ENCODE measurements around the gene RPS8.
"Not testable (repeated sequence)": the region's sequence is repeated elsewhere in the genome, so short reads cannot be mapped to it uniquely, and the experiment has no call there.

Gene RPS8

DNA sequence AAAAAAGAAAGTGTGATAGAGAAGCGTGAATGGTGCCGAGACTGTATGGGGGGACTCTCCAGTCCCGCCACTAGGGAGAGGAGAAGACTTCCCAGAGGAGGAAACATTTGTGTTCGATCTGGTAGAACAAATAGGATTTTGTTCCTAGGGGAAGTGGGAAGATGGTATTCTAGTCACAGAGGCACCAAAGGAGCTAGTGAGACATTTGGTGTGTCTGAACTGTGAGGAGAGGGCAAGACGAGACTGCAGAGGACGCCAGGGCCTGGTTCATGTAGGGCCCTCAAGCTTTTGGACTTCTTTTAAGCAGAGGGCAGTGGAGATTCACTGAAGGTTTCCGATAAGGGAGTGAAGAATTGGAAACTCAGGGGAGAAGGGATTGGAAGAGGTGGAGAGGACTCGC lies 35.9 kb downstream of the RPS8 start:
- 0 out of 2 replicates have a peak, but pooled peaks cover 4% of the 10 kb centered on the region for H3K27me3 ChIP-seq (replicated peaks; ENCODE audit: insufficient read depth, low read length)
- H3K9ac ChIP-seq (ENCODE audit: low read length) = no peak overlapping the region
- H3K4me2 ChIP-seq (ENCODE audit: low read depth, low read length) = no peak overlapping the region
- H3K4me1 ChIP-seq (ENCODE audit: low read length) = peaks cover 19% of the 10 kb centered on the region
- no peaks in the 10 kb centered on the region for H3K79me2 ChIP-seq (ENCODE audit: low read length)
- no peaks in the 10 kb centered on the region for H3K36me3 ChIP-seq (replicated peaks; ENCODE audit: insufficient read depth, low read length)
- no peak overlapping the region for H2AFZ ChIP-seq (ENCODE audit: low read length)
- no peak for DNase-seq
- peaks cover 11% of the 10 kb centered on the region; the same call in 1 of the 2 replicates for H3F3A ChIP-seq (ENCODE audit: insufficient read depth, low read length)
- H3K9me2 ChIP-seq (replicated peaks; ENCODE audit: insufficient read depth, low read length) = no peaks in the 10 kb centered on the region
- H3K9me3 ChIP-seq (replicated peaks; ENCODE audit: insufficient read depth, low read length) = no peaks in the 10 kb centered on the region
- H3K4me3 ChIP-seq (ENCODE audit: low read length) = no peak overlapping the region
- H3K27ac ChIP-seq (ENCODE audit: low read length) = no peak overlapping the region
- H4K20me1 ChIP-seq (ENCODE audit: insufficient read depth, low read length) = no peaks in the 10 kb centered on the region
- no peak for TF ChIP-seq EZH2 (optimal IDR thresholded peaks at IDR 0.05; ENCODE audit: low read depth, low read length)
- TF ChIP-seq EZH2phosphoT487 (IDR thresholded peaks at IDR 0.05; ENCODE audit: low read length) = no peak
- TF ChIP-seq, protein P1, sequence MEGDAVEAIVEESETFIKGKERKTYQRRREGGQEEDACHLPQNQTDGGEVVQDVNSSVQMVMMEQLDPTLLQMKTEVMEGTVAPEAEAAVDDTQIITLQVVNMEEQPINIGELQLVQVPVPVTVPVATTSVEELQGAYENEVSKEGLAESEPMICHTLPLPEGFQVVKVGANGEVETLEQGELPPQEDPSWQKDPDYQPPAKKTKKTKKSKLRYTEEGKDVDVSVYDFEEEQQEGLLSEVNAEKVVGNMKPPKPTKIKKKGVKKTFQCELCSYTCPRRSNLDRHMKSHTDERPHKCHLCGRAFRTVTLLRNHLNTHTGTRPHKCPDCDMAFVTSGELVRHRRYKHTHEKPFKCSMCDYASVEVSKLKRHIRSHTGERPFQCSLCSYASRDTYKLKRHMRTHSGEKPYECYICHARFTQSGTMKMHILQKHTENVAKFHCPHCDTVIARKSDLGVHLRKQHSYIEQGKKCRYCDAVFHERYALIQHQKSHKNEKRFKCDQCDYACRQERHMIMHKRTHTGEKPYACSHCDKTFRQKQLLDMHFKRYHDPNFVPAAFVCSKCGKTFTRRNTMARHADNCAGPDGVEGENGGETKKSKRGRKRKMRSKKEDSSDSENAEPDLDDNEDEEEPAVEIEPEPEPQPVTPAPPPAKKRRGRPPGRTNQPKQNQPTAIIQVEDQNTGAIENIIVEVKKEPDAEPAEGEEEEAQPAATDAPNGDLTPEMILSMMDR (IDR thresholded peaks at IDR 0.05; ENCODE audit: low read length) = no peak

DNA sequence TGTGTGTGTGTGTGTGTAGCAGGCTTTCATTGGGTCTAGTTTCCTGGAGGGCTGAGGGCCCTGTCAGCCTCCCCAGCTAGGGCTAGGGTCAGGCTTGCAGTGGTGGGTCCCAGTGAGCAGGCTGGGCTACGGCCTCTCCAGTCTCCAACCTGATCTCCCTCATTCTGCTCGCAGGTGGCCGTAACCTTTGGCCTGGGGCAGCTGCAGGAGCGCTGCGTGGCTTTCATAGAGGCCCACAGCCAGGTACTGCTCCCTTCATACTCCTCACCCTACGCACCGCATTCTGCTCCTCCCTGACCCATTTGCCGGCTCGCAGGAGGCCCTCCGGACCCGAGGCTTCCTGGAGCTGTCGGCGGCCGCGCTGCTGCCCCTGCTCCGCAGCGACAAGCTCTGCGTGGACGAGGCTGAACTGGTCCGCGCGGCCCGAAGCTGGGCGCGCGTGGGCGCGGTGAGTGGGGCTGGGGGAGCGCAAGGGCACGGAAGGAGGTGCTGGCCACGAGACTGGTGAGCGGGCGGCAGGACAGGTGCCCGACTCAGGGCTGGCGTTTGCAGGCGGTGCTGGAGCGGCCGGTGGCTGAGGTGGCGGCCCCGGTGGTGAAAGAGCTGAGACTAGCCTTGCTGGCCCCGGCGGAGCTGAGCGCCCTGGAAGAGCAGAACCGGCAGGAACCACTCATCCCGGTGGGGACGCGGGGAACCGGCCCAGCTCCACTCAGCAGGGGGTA lies 37.6 kb downstream of the RPS8 start:
- no peak overlapping the region for H3K27ac ChIP-seq (ENCODE audit: low read length)
- peak overlapping the region; percentile 76 for H2AFZ ChIP-seq (ENCODE audit: low read length)
- H3F3A ChIP-seq (ENCODE audit: insufficient read depth, low read length) = peaks cover 11% of the 10 kb centered on the region
- no peak overlapping the region for H3K9ac ChIP-seq (ENCODE audit: low read length)
- H3K9me2 ChIP-seq (replicated peaks; ENCODE audit: insufficient read depth, low read length) = no peaks in the 10 kb centered on the region
- peak overlapping the region; percentile 65 for H3K4me3 ChIP-seq (ENCODE audit: low read length)
- no peaks in the 10 kb centered on the region for H3K36me3 ChIP-seq (replicated peaks; ENCODE audit: insufficient read depth, low read length)
- peak overlapping the region; percentile 56 for H3K4me2 ChIP-seq (ENCODE audit: low read depth, low read length)
- no peaks in the 10 kb centered on the region for H4K20me1 ChIP-seq (ENCODE audit: insufficient read depth, low read length)
- H3K27me3 ChIP-seq (replicated peaks; ENCODE audit: insufficient read depth, low read length) = peaks cover 9% of the 10 kb centered on the region; the same call in 1 of the 2 replicates
- no peaks in the 10 kb centered on the region for H3K9me3 ChIP-seq (replicated peaks; ENCODE audit: insufficient read depth, low read length)
- peaks cover 19% of the 10 kb centered on the region for H3K4me1 ChIP-seq (ENCODE audit: low read length)
- no peak for DNase-seq
- no peaks in the 10 kb centered on the region for H3K79me2 ChIP-seq (ENCODE audit: low read length)
- TF ChIP-seq EZH2 (optimal IDR thresholded peaks at IDR 0.05; ENCODE audit: low read depth, low read length) (no peak), EZH2phosphoT487 (IDR thresholded peaks at IDR 0.05; ENCODE audit: low read length) (no peak)
- TF ChIP-seq, protein P1 (IDR thresholded peaks at IDR 0.05; ENCODE audit: low read length) = no peak

DNA sequence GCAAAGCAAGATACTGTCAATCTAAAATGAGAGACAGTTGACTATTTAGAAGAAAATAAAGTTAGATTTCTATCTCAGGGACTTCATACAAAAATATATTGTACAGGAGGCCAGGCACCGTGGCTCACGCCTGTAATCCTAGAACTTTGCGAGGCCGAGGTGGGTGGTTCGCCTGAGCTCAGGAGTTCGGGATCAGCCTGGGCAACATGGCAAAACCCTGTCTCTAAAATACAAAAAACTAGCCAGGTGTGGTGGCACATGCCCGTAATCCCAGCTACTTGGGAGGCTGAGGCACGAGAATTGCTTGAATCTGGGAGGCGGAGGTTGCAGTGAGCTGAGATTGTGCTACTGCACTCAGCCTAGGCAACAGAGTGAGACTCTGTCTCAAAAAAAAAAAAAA lies 40.6 kb downstream of the RPS8 start:
- not testable (repeated sequence) for H3K27me3 ChIP-seq (replicated peaks; ENCODE audit: insufficient read depth, low read length); H3K27ac ChIP-seq (ENCODE audit: low read length); H3K9ac ChIP-seq (ENCODE audit: low read length); H2AFZ ChIP-seq (ENCODE audit: low read length); H3K4me2 ChIP-seq (ENCODE audit: low read depth, low read length); H4K20me1 ChIP-seq (ENCODE audit: insufficient read depth, low read length); H3K79me2 ChIP-seq (ENCODE audit: low read length); DNase-seq; H3K9me3 ChIP-seq (replicated peaks; ENCODE audit: insufficient read depth, low read length); H3K4me3 ChIP-seq (ENCODE audit: low read length); H3K4me1 ChIP-seq (ENCODE audit: low read length); H3K36me3 ChIP-seq (replicated peaks; ENCODE audit: insufficient read depth, low read length); H3K9me2 ChIP-seq (replicated peaks; ENCODE audit: insufficient read depth, low read length)
- H3F3A ChIP-seq (ENCODE audit: insufficient read depth, low read length) = peaks cover 16% of the 10 kb centered on the region

DNA sequence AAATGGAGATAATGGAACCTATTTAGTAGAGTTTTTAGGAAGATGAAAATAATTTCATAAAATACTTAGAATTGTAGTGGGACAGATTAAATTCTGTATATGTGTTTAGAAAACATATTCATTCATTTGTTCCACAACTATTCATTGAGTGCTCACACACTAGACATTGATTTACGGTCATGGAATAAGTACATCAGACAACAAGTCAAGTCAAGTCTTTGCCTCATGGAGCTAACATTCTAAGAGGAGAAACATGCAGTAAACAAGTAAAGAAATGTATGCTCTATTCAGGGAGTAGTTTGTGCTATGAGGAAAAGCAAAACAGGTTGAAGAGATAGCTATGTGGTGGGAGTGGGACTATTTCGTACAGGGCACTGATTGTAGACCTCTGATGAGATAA lies 42.0 kb downstream of the RPS8 start:
- Histone ChIP-seq H4K20me1 (ENCODE audit: insufficient read depth, low read length) (no peaks in the 10 kb centered on the region), H3K9ac (ENCODE audit: low read length) (no peak overlapping the region), H3F3A (ENCODE audit: insufficient read depth, low read length) (peaks cover 11% of the 10 kb centered on the region), H3K4me3 (ENCODE audit: low read length) (no peak overlapping the region), H3K79me2 (ENCODE audit: low read length) (no peaks in the 10 kb centered on the region), H3K27me3 (replicated peaks; ENCODE audit: insufficient read depth, low read length) (peaks cover 9% of the 10 kb centered on the region; the same call in 1 of the 2 replicates), H3K27ac (ENCODE audit: low read length) (no peak overlapping the region), H3K36me3 (replicated peaks; ENCODE audit: insufficient read depth, low read length) (no peaks in the 10 kb centered on the region), H3K9me2 (replicated peaks; ENCODE audit: insufficient read depth, low read length) (no peaks in the 10 kb centered on the region), H2AFZ (ENCODE audit: low read length) (no peak overlapping the region), H3K4me1 (ENCODE audit: low read length) (no peaks in the 10 kb centered on the region), H3K9me3 (replicated peaks; ENCODE audit: insufficient read depth, low read length) (no peaks in the 10 kb centered on the region), H3K4me2 (ENCODE audit: low read depth, low read length) (no peak overlapping the region)
- TF ChIP-seq, protein P1 (IDR thresholded peaks at IDR 0.05; ENCODE audit: low read length) = no peak
- TF ChIP-seq EZH2phosphoT487 (IDR thresholded peaks at IDR 0.05; ENCODE audit: low read length) (no peak), EZH2 (optimal IDR thresholded peaks at IDR 0.05; ENCODE audit: low read depth, low read length) (no peak)
- no peak for DNase-seq

Measured in MM.1S (cell line).